ENCODE data around the gene WWOX. TPM values are rescaled to one million over a fixed set of nuclear protein-coding genes. Genes with fewer than 3 reads are reported as not detected.
A peak's percentile ranks its signal among the peaks of the same experiment; 100 is the strongest.

WWOX gene
- total RNA-seq, 2 donors from 2014 or later: 30.0 to 35.4 TPM

DNA sequence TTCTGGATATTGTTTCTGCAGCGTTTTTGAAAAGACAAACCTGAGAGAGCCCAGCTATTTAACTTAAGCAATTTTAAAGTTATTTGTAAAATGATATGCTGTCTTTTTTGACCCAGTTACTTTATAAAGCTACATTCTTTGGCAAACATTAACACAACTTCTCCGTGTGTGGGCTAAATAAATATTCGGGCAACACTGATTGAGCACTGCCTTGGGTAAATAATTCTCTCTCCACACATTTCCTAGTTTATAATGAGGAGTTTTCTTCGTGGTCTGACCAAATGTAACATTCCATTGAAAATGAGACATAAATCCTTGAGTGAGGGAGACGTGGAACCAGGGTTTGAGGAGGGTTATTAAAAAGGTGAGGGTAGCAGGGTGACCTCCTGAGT is 142.8 kb downstream of the WWOX start:
- H3K36me3 Mint-ChIP-seq (ENCODE audit: low read depth): peaks cover 1% of the 10 kb centered on the region
- 94% methylated on average over 5 of the region's 5 CpGs; no CpG with 5 or more reads in 1 of the 2 experiments for WGBS, 2 experiments (ENCODE audit: insufficient coverage in 1 of 2, insufficient read length in 1 of 2)
- peaks cover 46% of the 10 kb centered on the region for H3K4me1 Mint-ChIP-seq
- Histone ChIP-seq H3K4me3 (ENCODE audit: low read length) (no peak overlapping the region), H3K9me3 (ENCODE audit: control insufficient read depth, low read length) (no peaks in the 10 kb centered on the region), H3K9ac (ENCODE audit: extremely low read depth, low read length, poor library complexity, severe bottlenecking) (no peak overlapping the region), H3K27me3 (ENCODE audit: control insufficient read depth, insufficient read depth, low read length, poor library complexity, severe bottlenecking) (no peaks in the 10 kb centered on the region), H3K4me1 (ENCODE audit: control insufficient read depth, insufficient read depth, low read length) (peaks cover 19% of the 10 kb centered on the region), H3K36me3 (ENCODE audit: control insufficient read depth, insufficient read depth, low read length) (no peaks in the 10 kb centered on the region), H3K27ac (ENCODE audit: low read depth, low read length) (no peak overlapping the region)
- TF ChIP-seq CTCF (conservative IDR thresholded peaks at IDR 0.05): no peak
- H3K27ac Mint-ChIP-seq: no peak overlapping the region
- peaks cover 10% of the 10 kb centered on the region for H3K27me3 Mint-ChIP-seq (ENCODE audit: insufficient read depth)
- DNase-seq: no peak
- no peak overlapping the region for H3K4me3 Mint-ChIP-seq
- no peaks in the 10 kb centered on the region for H3K9me3 Mint-ChIP-seq

- H3K9me3 ChIP-seq (ENCODE audit: control insufficient read depth, low read length): no peaks in the 10 kb centered on the region
- peak overlapping the region; percentile 6 for H3K9ac ChIP-seq (ENCODE audit: extremely low read depth, low read length, poor library complexity, severe bottlenecking)
- Mint-ChIP-seq H3K4me1 (peaks cover 50% of the 10 kb centered on the region), H3K27me3 (ENCODE audit: insufficient read depth) (peaks cover 14% of the 10 kb centered on the region), H3K36me3 (ENCODE audit: low read depth) (peaks cover 1% of the 10 kb centered on the region), H3K9me3 (no peaks in the 10 kb centered on the region), H3K4me3 (no peak overlapping the region), H3K27ac (peak overlapping the region; percentile 62)
- H3K27me3 ChIP-seq (ENCODE audit: control insufficient read depth, insufficient read depth, low read length, poor library complexity, severe bottlenecking): no peaks in the 10 kb centered on the region
- no peak overlapping the region for H3K27ac ChIP-seq (ENCODE audit: low read depth, low read length)
- no peak overlapping the region for H3K4me3 ChIP-seq (ENCODE audit: low read length)
- peaks cover 19% of the 10 kb centered on the region for H3K4me1 ChIP-seq (ENCODE audit: control insufficient read depth, insufficient read depth, low read length)
- no peaks in the 10 kb centered on the region for H3K36me3 ChIP-seq (ENCODE audit: control insufficient read depth, insufficient read depth, low read length)
- WGBS, 2 experiments (ENCODE audit: insufficient coverage in 1 of 2, insufficient read length in 1 of 2): 63 to 75% methylated on average over 7 to 9 of the region's 9 CpGs
- no peak for TF ChIP-seq CTCF (conservative IDR thresholded peaks at IDR 0.05)
- DNase-seq: peak; percentile 70
These were observed 144.9 kb downstream of the WWOX start for GRCh38 chr16:78244131-78244895.

DNA sequence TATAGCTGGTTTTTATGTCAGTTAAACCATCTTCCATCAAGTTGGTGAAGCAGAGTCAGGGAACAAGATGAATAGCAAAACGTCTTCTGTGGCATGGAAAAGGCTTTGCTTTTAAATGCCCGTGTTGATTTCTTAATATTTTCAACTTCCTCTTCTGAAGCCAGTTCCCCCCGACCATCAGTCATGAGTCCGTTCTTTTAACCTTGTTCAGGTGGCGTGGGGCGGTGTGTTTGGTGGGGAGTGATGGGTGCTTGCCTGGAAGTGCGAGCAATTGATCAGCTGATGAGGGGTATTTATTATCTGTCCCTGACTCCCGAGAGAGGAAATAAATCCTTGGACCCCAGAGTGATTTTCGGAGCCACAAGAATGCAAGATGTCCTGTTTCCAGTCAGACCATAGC is 147.1 kb downstream of the WWOX start:
- Histone ChIP-seq H3K27me3 (ENCODE audit: control insufficient read depth, insufficient read depth, low read length, poor library complexity, severe bottlenecking) (no peaks in the 10 kb centered on the region), H3K27ac (ENCODE audit: low read depth, low read length) (no peak overlapping the region), H3K36me3 (ENCODE audit: control insufficient read depth, insufficient read depth, low read length) (no peaks in the 10 kb centered on the region), H3K4me3 (ENCODE audit: low read length) (no peak overlapping the region), H3K9me3 (ENCODE audit: control insufficient read depth, low read length) (no peaks in the 10 kb centered on the region), H3K9ac (ENCODE audit: extremely low read depth, low read length, poor library complexity, severe bottlenecking) (no peak overlapping the region), H3K4me1 (ENCODE audit: control insufficient read depth, insufficient read depth, low read length) (peaks cover 11% of the 10 kb centered on the region)
- H3K4me3 Mint-ChIP-seq: no peak overlapping the region
- no peak overlapping the region for H3K27ac Mint-ChIP-seq
- WGBS, 2 experiments (ENCODE audit: insufficient coverage in 1 of 2, insufficient read length in 1 of 2): 85 to 90% methylated on average over 4 to 9 of the region's 9 CpGs
- H3K36me3 Mint-ChIP-seq (ENCODE audit: low read depth): no peaks in the 10 kb centered on the region
- H3K4me1 Mint-ChIP-seq: peaks cover 41% of the 10 kb centered on the region
- H3K27me3 Mint-ChIP-seq (ENCODE audit: insufficient read depth): peaks cover 14% of the 10 kb centered on the region
- TF ChIP-seq CTCF (conservative IDR thresholded peaks at IDR 0.05): no peak
- no peaks in the 10 kb centered on the region for H3K9me3 Mint-ChIP-seq
- no peak for DNase-seq

Data from endodermal cell (in vitro differentiated cells).